ENCODE results near the gene GGA1. TPM values are rescaled to one million over a fixed set of nuclear protein-coding genes. Genes with fewer than 3 reads are reported as not detected.

The GGA1 gene
- total and polyA plus RNA-seq, 2 of the 4 experiments (the other 2 are of a cell fraction), result 17.2 to 48.5 TPM

GRCh38 chr22:37669586-37669985 lies 61.0 kb downstream of the GGA1 start:
- BruUV-seq (replicated peaks), result no TSS peak
- Histone ChIP-seq H3K9me1 (ENCODE audit: insufficient read depth, low read length) (no peaks in the 10 kb centered on the region; the same call in 1 of the 2 replicates), H3K4ac (ENCODE audit: low read depth, low read length) (peak overlapping the region; percentile 1; the same call in 1 of the 2 replicates), H4K8ac (ENCODE audit: low read depth in 2 of 2, low read length in 2 of 2) (no peak overlapping the region), H2BK5ac (ENCODE audit: low read depth, low read length, poor library complexity, severe bottlenecking) (peak overlapping the region; percentile 6), H2AK5ac (ENCODE audit: low read depth, low read length) (peak overlapping the region; percentile 6; the same call in 1 of the 2 replicates), H4K5ac (ENCODE audit: low read depth, low read length) (no peak overlapping the region), H3K9me3 (ENCODE audit: control insufficient read depth, insufficient read depth, low read length) (no peaks in the 10 kb centered on the region), H3K27me3 (ENCODE audit: control insufficient read depth, insufficient read depth, low read length) (no peaks in the 10 kb centered on the region), H3K14ac (replicated peaks; ENCODE audit: low read depth, low read length) (no peak overlapping the region), H3K27ac (ENCODE audit: insufficient read depth, low read length) (peak overlapping the region; percentile 8; the same call in 1 of the 2 replicates), H3K4me3 (ENCODE audit: insufficient read depth, low read depth, low read length) (no peak overlapping the region), H3K4me1 (ENCODE audit: control insufficient read depth, insufficient read depth, low read length) (peaks cover 9% of the 10 kb centered on the region), H4K20me1 (ENCODE audit: insufficient read depth, low read length) (no peaks in the 10 kb centered on the region; the same call in 1 of the 2 replicates), H3K23ac (ENCODE audit: low read depth, low read length) (no peak overlapping the region), H2AK9ac (replicated peaks; ENCODE audit: low read depth, low read length, poor library complexity) (no peak overlapping the region), H2AFZ (replicated peaks; ENCODE audit: low read length, poor library complexity) (no peak overlapping the region), H3K36me3 (ENCODE audit: control insufficient read depth, insufficient read depth, low read length) (peaks cover 14% of the 10 kb centered on the region), H3K79me1 (ENCODE audit: low read depth in 1 of 2, low read length in 2 of 2) (peaks cover 26 to 81% of the 10 kb centered on the region in 2 experiments), H2BK20ac (ENCODE audit: low read depth, low read length) (no peak overlapping the region), H3K18ac (ENCODE audit: low read depth, low read length) (0 out of 2 replicates have a peak overlapping the region, but pooled peaks have one; percentile 3), H3K56ac (ENCODE audit: extremely low read depth, insufficient read depth, low read length) (no peak overlapping the region), H3K9ac (ENCODE audit: low read depth, low read length) (no peak overlapping the region), H4K91ac (ENCODE audit: insufficient read depth, low read depth, low read length) (no peak overlapping the region), H2BK15ac (ENCODE audit: low read depth, low read length) (no peak overlapping the region), H3K4me2 (ENCODE audit: low read depth, low read length) (peak overlapping the region; percentile 0; the same call in 1 of the 2 replicates), H2BK120ac (ENCODE audit: low read depth, low read length) (no peak overlapping the region)
- no CpG with 5 or more reads among the region's 6 CpGs for whole genome bisulfite sequencing, 2 experiments (ENCODE audit: extremely low coverage in 2 of 2, insufficient read length in 1 of 2)
- DNase-seq (peak; percentile 90), ATAC-seq (ENCODE audit: low read depth) (peak; percentile 89)
- CTCF ChIA-PET, result interaction anchor here (0.6 kb wide), 1 partner anchor 62 kb away, joined by 6 read pairs; no protein-coding TSS in a partner anchor
- TF ChIP-seq, protein P1, sequence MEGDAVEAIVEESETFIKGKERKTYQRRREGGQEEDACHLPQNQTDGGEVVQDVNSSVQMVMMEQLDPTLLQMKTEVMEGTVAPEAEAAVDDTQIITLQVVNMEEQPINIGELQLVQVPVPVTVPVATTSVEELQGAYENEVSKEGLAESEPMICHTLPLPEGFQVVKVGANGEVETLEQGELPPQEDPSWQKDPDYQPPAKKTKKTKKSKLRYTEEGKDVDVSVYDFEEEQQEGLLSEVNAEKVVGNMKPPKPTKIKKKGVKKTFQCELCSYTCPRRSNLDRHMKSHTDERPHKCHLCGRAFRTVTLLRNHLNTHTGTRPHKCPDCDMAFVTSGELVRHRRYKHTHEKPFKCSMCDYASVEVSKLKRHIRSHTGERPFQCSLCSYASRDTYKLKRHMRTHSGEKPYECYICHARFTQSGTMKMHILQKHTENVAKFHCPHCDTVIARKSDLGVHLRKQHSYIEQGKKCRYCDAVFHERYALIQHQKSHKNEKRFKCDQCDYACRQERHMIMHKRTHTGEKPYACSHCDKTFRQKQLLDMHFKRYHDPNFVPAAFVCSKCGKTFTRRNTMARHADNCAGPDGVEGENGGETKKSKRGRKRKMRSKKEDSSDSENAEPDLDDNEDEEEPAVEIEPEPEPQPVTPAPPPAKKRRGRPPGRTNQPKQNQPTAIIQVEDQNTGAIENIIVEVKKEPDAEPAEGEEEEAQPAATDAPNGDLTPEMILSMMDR (conservative IDR thresholded peaks at IDR 0.05; ENCODE audit: low read depth, low read length), result no peak
- TF ChIP-seq FOS (IDR thresholded peaks at IDR 0.05; ENCODE audit: low read depth, low read length) (0 out of 2 replicates have a peak, but pooled peaks have one; percentile 13), RCOR1 (IDR thresholded peaks at IDR 0.05; ENCODE audit: insufficient replicate concordance, low read length) (peak; percentile 30), RFX5 (IDR thresholded peaks at IDR 0.05; ENCODE audit: low read depth, low read length) (no peak), POLR2A (IDR thresholded peaks at IDR 0.05; ENCODE audit: low read depth, low read length) (no peak), BHLHE40 (IDR thresholded peaks at IDR 0.05; ENCODE audit: low read depth, low read length) (peak; percentile 37; the same call in 1 of the 2 replicates)
- in situ Hi-C loops (cut with MboI; ENCODE audit: low sequenced_read_pairs) (no loop called here), dilution Hi-C loops (cut with HindIII; ENCODE audit: low sequenced_read_pairs, unreplicated experiment) (no loop called here), intact Hi-C loops (cut with micrococcal nuclease) (no loop called here)
- POLR2A ChIA-PET (ENCODE audit: unreplicated experiment), result no interaction called here

Measured in IMR-90 (cell line).